Measurements from ENCODE around the gene SLC39A3.

Gene SLC39A3

DNA sequence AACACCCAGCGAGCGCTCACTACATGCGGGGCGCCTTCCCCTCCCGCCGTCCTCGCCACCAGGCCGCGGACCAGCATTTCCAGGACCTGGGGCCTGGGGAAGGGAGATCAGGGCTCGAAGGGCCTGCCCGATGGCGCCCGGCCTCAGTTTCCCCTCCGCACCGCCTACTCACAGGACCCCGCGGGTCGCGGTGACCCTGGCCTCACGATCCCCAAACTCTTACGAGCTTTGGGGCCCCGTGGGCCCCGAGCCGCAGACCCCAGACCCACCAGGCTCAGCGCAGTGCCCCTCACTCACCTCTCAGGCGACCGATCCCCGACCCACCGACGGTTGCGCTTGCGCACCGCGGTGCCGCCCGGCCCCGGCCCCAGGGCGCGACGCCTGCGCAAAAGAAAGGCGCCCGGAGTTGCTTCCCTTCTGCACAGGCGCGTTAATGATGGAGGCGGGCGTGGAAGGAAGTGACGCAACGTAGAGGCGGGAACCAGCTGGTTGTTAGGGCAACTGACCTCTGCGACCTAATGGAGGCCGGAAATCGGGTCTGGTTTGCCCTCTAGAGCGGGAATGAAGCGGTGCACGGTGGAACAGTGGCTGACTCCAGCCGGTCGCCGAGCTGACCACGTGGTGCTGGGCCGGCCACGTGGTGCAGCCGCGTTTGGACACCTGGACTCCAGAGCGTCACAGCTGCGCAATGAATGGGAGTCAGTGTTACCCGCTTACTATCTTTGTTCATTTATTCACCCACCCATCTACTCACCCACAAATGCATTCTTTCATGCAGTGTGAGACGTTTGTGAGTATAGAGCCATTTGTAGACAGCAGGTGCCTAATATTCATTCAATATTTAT, 43.3 kb upstream of the SLC39A3 start, which contains the start of gene SGTA:
TSS of gene SGTA (minus strand) at position 338 of the 845 bp plus-strand sequence. CDS start 14,205 bp downstream, outside the sequence.
- TF ChIP-seq, protein P1, sequence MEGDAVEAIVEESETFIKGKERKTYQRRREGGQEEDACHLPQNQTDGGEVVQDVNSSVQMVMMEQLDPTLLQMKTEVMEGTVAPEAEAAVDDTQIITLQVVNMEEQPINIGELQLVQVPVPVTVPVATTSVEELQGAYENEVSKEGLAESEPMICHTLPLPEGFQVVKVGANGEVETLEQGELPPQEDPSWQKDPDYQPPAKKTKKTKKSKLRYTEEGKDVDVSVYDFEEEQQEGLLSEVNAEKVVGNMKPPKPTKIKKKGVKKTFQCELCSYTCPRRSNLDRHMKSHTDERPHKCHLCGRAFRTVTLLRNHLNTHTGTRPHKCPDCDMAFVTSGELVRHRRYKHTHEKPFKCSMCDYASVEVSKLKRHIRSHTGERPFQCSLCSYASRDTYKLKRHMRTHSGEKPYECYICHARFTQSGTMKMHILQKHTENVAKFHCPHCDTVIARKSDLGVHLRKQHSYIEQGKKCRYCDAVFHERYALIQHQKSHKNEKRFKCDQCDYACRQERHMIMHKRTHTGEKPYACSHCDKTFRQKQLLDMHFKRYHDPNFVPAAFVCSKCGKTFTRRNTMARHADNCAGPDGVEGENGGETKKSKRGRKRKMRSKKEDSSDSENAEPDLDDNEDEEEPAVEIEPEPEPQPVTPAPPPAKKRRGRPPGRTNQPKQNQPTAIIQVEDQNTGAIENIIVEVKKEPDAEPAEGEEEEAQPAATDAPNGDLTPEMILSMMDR (IDR thresholded peaks at IDR 0.05) = peak; percentile 31
- H3K27me3 Mint-ChIP-seq (ENCODE audit: low read depth, poor library complexity) = no peaks in the 10 kb centered on the region
- peak within 1 kb of the TSS; percentile 92 for H3K4me3 Mint-ChIP-seq
- H3K9me3 Mint-ChIP-seq = peaks cover 10% of the 10 kb centered on the region
- peaks cover 31% of the 10 kb centered on the region for H3K36me3 Mint-ChIP-seq (ENCODE audit: low read depth)
- DNase-seq = peak; percentile 96
- H3K27ac Mint-ChIP-seq = peak within 1 kb of the TSS; percentile 98
- peaks cover 55% of the 10 kb centered on the region for H3K4me1 Mint-ChIP-seq

DNA sequence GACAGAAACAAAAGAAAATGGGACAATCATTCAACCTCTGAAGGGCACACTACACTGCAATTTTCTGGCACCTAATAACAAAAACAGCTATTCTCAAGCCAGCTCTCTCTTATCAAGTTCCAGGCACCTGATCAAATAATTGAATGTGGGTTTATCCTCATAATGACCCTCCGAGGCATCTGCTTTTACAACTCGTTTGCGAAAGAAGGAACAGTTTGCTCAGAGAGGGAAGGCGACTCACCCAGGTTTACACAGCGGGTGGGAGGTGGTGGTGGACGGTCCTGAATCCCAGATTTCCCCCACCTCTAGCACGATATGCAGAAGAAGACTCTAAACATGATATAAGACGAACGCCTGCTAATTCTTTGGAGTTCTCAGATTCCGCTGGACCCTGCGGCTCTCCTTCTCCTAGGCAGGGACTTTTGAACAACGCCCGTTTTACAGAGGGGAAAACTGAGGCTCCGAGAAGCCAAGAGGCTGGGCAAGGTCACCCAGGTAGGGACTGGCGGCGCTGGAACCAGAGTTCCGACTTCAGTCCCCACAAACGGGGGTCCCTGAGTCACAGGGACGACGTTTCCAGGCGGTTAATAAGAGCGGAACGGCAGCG, 42.6 kb upstream of the SLC39A3 start:
- H3K4me3 Mint-ChIP-seq = peak overlapping the region; percentile 92

DNA sequence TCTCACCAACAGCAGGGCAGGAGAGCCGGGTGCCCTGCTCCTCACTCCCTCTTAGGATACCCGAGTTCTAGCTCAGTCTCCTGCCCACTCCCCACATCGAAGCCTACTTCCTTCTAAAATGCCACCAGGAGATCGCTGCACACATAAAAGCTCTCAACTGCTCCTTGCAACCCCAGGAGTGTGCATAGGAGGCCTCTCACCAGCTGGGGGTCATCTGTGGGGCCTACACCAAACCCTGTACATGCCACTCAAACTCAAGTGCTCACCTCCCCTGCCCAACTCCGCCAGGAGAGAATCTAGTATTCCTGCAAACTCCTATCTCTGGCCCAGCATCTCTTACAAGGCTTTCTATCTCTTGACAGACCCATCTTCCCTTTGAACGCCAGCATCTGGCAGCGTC, 40.5 kb upstream of the SLC39A3 start:
- no peak overlapping the region for H3K4me3 Mint-ChIP-seq
- H3K27ac Mint-ChIP-seq = peak overlapping the region; percentile 64
- no peak for DNase-seq
- TF ChIP-seq, protein P1 (IDR thresholded peaks at IDR 0.05) = no peak
- peaks cover 41% of the 10 kb centered on the region for H3K4me1 Mint-ChIP-seq
- peaks cover 38% of the 10 kb centered on the region for H3K36me3 Mint-ChIP-seq (ENCODE audit: low read depth)
- peaks cover 1% of the 10 kb centered on the region for H3K27me3 Mint-ChIP-seq (ENCODE audit: low read depth, poor library complexity)
- peaks cover 10% of the 10 kb centered on the region for H3K9me3 Mint-ChIP-seq

More for the DNA sequence above, 42.6 kb upstream of the SLC39A3 start:
- TF ChIP-seq, protein P1 (IDR thresholded peaks at IDR 0.05) = no peak
- Mint-ChIP-seq H3K4me1 (peaks cover 48% of the 10 kb centered on the region), H3K27ac (no peak overlapping the region), H3K27me3 (ENCODE audit: low read depth, poor library complexity) (no peaks in the 10 kb centered on the region), H3K9me3 (peaks cover 10% of the 10 kb centered on the region), H3K36me3 (ENCODE audit: low read depth) (peaks cover 27% of the 10 kb centered on the region)
- no peak for DNase-seq

DNA sequence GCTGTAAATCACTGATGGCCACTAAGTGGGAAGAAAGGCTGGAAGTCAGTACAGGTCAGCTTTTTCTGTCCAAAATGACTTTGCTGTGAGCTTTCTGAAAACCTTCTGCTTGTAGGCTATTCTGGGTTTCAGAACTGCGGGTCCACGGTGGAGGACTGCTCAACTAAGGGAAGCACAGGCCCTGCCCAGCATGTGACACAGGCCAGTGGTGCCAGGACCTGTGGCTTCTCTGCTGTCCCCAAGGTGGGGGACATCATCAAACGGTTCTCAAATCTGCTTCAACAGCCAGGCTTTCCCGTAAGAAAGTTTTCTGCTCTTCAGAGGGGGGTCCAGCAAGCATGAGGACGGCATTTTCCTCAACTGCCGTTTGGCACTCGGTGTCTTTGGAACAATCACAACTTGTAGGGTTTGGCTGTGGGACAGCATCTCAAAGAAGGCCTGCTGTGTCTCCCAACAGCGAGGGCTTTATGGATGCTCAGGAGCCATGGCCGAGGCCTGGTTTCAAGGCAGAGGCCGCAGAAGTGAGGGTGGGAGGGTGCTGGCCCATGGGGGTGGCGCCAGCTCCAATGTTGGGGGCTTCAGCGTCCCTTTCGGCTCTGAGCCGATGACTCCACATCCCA, 39.4 kb upstream of the SLC39A3 start:
- Mint-ChIP-seq H3K4me1 (peaks cover 43% of the 10 kb centered on the region), H3K4me3 (no peak overlapping the region), H3K9me3 (peaks cover 10% of the 10 kb centered on the region), H3K27ac (no peak overlapping the region), H3K36me3 (ENCODE audit: low read depth) (peaks cover 45% of the 10 kb centered on the region), H3K27me3 (ENCODE audit: low read depth, poor library complexity) (peaks cover 4% of the 10 kb centered on the region)
- TF ChIP-seq, protein P1 (IDR thresholded peaks at IDR 0.05) = no peak
- DNase-seq = no peak

DNA sequence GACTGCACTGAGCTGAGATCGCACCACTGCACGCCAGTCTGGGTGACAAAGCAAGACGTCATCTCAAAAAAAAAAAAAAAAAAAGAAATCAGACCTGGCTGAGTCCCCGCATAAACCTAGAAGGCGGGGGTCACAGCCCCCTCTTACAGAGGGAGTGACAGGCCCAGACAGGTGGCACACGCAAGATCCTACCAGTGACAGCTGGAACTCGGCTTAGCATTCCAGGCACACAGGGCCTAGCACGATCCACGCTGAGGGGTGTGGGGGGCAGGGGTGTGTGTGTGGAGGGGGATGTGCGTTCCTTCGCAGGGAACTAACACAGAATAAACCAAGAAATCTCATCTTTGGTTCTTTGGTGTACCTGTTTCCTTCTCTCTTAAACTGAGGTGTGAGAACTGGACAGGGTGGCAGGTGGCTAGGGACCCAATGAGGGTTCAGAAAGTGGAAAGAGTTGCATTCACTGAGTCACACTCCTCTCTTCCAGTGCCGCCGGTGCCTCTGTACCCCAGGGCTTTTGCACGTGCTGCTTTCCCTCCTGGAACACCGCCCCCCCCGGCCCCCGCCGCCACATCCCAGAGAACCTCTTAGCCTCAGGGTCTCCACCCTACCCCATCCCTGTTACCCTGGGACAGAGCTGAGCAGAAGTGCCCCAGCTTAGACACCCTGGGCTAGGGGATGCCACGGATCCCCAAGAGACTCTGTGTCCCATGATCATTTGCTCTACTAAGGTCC, 38.3 kb upstream of the SLC39A3 start:
- Mint-ChIP-seq H3K27ac (peak overlapping the region; percentile 45), H3K36me3 (ENCODE audit: low read depth) (peaks cover 39% of the 10 kb centered on the region), H3K27me3 (ENCODE audit: low read depth, poor library complexity) (peaks cover 4% of the 10 kb centered on the region), H3K4me1 (peaks cover 37% of the 10 kb centered on the region), H3K4me3 (no peak overlapping the region), H3K9me3 (no peaks in the 10 kb centered on the region)
- no peak for DNase-seq
- TF ChIP-seq, protein P1 (IDR thresholded peaks at IDR 0.05) = no peak

Measured in nephron progenitor cell (in vitro differentiated cells).